GM12801 (cell line): ENCODE results near the gene NCAPH2.

Source experiments
- TF ChIP-seq, protein P1 (sequence below): IDR thresholded peaks from one replicate; pipeline ENCODE4 v1.5.1; 2011; ENCODE audit warnings: control low read depth; ENCODE audit not compliant: insufficient read length; ENCODE audit errors: extremely low read depth

The NCAPH2 gene

DNA sequence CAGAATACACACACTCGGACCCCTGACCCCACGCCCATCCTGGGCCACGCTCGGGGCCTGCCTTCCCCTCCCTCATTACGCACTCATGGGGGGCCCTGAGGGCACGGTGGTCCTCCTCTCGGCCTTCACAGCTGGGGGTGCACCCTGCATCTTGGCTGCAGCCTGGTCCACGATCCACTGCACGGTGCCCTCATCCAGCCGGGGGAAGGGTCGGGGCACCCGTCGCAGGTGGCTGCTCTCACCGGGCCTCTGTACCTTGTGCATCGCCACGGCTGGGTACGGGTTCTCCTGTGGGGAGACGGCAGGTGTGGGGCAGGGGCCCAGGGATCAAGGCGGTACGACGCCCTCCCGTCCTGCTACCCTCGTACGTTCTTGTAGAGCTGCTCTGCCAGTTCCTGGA lies 43.6 kb upstream of the NCAPH2 start:
- TF ChIP-seq, protein P1, sequence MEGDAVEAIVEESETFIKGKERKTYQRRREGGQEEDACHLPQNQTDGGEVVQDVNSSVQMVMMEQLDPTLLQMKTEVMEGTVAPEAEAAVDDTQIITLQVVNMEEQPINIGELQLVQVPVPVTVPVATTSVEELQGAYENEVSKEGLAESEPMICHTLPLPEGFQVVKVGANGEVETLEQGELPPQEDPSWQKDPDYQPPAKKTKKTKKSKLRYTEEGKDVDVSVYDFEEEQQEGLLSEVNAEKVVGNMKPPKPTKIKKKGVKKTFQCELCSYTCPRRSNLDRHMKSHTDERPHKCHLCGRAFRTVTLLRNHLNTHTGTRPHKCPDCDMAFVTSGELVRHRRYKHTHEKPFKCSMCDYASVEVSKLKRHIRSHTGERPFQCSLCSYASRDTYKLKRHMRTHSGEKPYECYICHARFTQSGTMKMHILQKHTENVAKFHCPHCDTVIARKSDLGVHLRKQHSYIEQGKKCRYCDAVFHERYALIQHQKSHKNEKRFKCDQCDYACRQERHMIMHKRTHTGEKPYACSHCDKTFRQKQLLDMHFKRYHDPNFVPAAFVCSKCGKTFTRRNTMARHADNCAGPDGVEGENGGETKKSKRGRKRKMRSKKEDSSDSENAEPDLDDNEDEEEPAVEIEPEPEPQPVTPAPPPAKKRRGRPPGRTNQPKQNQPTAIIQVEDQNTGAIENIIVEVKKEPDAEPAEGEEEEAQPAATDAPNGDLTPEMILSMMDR = no peak

DNA sequence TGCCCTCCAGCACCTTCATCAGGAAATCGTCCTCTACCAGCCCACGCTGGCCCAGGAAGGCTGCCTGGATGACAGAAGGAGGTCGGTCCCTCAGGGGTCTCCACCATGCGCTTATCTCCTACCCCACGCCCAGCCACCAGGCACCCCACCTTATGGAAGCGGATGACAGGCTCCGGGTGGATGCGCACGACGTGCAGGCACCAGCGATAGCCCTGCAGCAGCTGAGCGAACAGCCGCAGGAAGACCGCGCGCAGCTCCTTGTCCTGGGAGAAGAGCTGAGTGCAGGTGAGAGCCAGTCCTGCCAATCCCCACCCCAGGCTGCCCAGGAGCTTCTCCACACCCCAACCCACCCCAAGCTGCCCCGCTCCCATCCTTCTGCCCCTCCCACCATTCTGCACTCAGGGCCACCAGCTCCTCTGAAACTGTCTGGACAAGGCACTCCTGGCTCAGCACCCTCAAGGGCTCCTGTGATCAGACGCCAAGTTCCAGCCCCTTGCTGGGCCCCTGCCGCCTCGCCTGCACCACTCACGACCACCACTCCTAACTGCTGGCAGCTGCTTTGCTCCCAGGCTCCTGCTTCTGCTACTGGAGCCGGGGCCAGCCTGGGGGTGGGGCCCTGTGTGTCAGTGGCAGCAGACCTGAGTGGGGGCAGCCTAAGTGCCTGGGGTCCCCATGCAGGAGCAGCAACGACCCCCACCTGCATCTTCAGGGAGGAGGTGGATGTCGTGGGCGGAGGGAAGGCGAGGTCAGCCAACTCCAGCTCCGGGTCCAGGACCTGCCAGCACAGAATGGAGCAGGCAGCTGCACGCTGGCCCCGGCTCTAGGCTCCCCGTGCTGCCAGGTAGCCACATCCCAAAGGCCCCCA lies 42.7 kb upstream of the NCAPH2 start:
- TF ChIP-seq, protein P1 = no peak

DNA sequence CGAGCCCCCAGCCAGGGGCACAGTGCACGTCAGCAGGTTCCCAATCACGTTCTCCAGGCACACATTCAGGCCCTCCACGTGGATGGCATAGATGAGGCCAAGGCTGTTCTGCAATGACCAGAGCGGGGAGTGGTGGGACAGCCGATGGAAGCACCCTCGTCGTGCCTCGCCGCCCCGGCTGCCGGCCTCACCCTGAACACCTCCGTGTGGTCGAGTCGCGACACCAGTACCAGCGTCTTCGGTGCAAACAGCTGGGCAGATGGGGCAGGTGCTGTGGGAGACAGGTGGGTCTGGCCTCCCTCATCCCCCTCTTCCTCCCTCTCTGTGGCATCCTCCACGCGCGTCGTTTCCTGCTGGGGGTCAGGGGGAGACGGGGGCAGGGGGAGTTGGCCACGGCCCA lies 40.7 kb upstream of the NCAPH2 start:
- TF ChIP-seq, protein P1 = no peak

DNA sequence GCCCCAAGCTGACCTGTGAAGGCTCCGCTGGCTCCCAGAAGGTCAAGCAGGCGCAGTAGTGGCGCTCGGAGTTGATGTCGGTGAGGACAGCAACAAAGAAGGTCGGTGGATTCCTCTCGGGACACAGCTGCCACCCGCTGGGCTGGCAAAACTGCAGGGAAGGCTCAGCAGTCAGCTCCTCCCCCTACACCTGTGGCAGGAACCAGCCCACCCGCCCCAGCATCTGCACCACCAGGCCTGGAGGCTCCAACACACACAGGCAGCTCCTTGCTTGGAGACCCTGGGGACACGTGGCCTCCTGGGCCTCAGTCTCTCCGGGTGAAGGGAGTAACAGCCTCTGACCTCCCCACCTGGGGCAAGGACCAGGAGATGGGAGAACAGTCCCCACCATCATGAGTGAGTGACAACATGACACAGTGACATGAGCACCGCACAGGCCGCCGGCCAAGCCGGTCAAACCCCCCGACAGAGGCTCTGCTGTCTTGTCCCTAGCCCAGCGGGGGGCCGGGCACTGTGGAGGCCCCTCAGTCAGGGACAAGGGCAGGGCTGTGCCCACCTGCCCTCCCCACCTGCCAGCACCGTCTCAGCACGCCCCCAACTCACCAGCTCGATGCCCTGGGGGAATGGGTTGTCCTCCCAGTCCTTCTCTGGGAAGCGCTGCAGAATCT lies 40.1 kb upstream of the NCAPH2 start:
- TF ChIP-seq, protein P1 = no peak

GRCh38 chr22:50468626-50469025 lies 39.4 kb upstream of the NCAPH2 start:
- TF ChIP-seq, protein P1 = no peak

- TF ChIP-seq, protein P1 = no peak
These were observed 38.4 kb upstream of the NCAPH2 start for GRCh38 chr22:50469377-50470305.

DNA sequence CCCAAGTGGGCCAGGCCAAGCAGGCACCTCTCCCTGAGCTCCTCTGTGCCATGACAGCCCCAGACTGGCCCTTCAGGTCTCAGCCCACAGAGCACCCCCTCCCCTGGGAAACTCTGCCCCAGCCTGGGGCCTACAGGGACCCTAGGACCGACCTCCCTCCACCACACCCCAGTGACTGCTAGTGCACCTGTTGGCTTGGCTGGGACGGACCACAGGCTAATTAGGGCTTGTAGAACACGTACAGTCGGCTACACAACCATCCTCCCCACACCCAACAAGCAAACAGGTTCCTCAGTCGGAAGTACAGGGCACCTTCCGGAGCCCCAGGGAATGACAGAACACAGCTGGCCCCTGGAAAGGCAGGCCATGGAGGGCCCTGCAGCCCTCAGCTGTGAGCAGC lies 37.5 kb upstream of the NCAPH2 start:
- TF ChIP-seq, protein P1 = no peak
